ENCODE data around the gene KSR1. TPM values are rescaled to one million over a fixed set of nuclear protein-coding genes. Genes with fewer than 3 reads are reported as not detected.

The KSR1 gene
- total and polyA plus RNA-seq, 12 donors: 16.0 to 50.4 (median 38.5) TPM

GRCh38 chr17:27506348-27507218 is 50.3 kb downstream of the KSR1 start:
- TF ChIP-seq CTCF (IDR thresholded peaks at IDR 0.05): no peak
- no peak for TF ChIP-seq POLR2A (IDR thresholded peaks at IDR 0.05)
- DNase-seq: no peak
- WGBS, 4 donors: 85 to 91% (median 90%) methylated on average over 14 to 15 of the region's 15 CpGs
- intact Hi-C loops (cut with DNase I): no loop called here
- Histone ChIP-seq H3K9me3 (replicated peaks in 1 of 3) (no peaks in the 10 kb centered on the region), H3K4me3 (no peak overlapping the region), H3K27me3 (no peaks in the 10 kb centered on the region), H3K36me3 (replicated peaks in 1 of 2) (no peaks in the 10 kb centered on the region), H3K4me1 (replicated peaks in 1 of 2) (peaks cover 0 to 12% of the 10 kb centered on the region in 2 donors), H3K27ac (no peak overlapping the region)

- WGBS, 4 donors: 84 to 94% (median 84%) methylated on average over 9 to 10 of the region's 10 CpGs
- no peaks in the 10 kb centered on the region for H3K4me1 ChIP-seq (replicated peaks in 1 of 2)
- H3K27ac ChIP-seq: no peak overlapping the region
Measured at GRCh38 chr17:27511168-27511883, 55.1 kb downstream of the KSR1 start.

GRCh38 chr17:27512031-27512430 is 55.8 kb downstream of the KSR1 start:
- no peak overlapping the region for H3K27ac ChIP-seq
- intact Hi-C loops (cut with DNase I): no loop called here
- H3K36me3 ChIP-seq (replicated peaks in 1 of 2): no peaks in the 10 kb centered on the region
- H3K4me1 ChIP-seq (replicated peaks in 1 of 2): no peaks in the 10 kb centered on the region
- 70 to 86% (median 80%) methylated on average over 2 of the region's 2 CpGs for WGBS, 4 donors
- no peak for TF ChIP-seq CTCF (IDR thresholded peaks at IDR 0.05)
- TF ChIP-seq POLR2A (IDR thresholded peaks at IDR 0.05): no peak
- DNase-seq: no peak
- H3K27me3 ChIP-seq: no peaks in the 10 kb centered on the region
- H3K4me3 ChIP-seq: no peak overlapping the region
- no peaks in the 10 kb centered on the region for H3K9me3 ChIP-seq (replicated peaks in 1 of 3)

More at GRCh38 chr17:27511168-27511883, 55.1 kb downstream of the KSR1 start:
- TF ChIP-seq POLR2A (IDR thresholded peaks at IDR 0.05) (no peak), CTCF (IDR thresholded peaks at IDR 0.05) (no peak)
- intact Hi-C loops (cut with DNase I): no loop called here
- Histone ChIP-seq H3K36me3 (replicated peaks in 1 of 2) (no peaks in the 10 kb centered on the region), H3K9me3 (replicated peaks in 1 of 3) (no peaks in the 10 kb centered on the region), H3K27me3 (no peaks in the 10 kb centered on the region), H3K4me3 (no peak overlapping the region)
- DNase-seq: no peak

GRCh38 chr17:27512511-27513346 is 56.5 kb downstream of the KSR1 start:
- Histone ChIP-seq H3K4me3 (no peak overlapping the region), H3K27ac (no peak overlapping the region), H3K36me3 (replicated peaks in 1 of 2) (no peaks in the 10 kb centered on the region), H3K9me3 (replicated peaks in 1 of 3) (no peaks in the 10 kb centered on the region), H3K27me3 (no peaks in the 10 kb centered on the region), H3K4me1 (replicated peaks in 1 of 2) (no peaks in the 10 kb centered on the region)
- intact Hi-C loops (cut with DNase I): no loop called here
- 83 to 93% (median 88%) methylated on average over 15 of the region's 15 CpGs for WGBS, 4 donors
- TF ChIP-seq CTCF (IDR thresholded peaks at IDR 0.05): no peak
- TF ChIP-seq POLR2A (IDR thresholded peaks at IDR 0.05): no peak
- DNase-seq: no peak
